Neural cell (in vitro differentiated cells): ENCODE data around the gene LINC01488. TPM values are rescaled to one million over a fixed set of nuclear protein-coding genes. Genes with fewer than 3 reads are reported as not detected.

Experiments used
- H2AFZ ChIP-seq: fragments of 200-600, 300-800 bp; sonication (generic), shearing (Covaris generic); 2 replicates; pipeline ENCODE4 v1.6.0; 2014; ENCODE audit warnings: low read depth, mild to moderate bottlenecking, antibody characterized with exemption, low read length, moderate library complexity
- H3F3A ChIP-seq: fragments of 200-600 bp; shearing (Covaris generic); 2 replicates; pipeline ENCODE4 v1.6.1; 2016; ENCODE audit warnings: mild to moderate bottlenecking, moderate library complexity, mixed read lengths, antibody characterized with exemption, low read length; ENCODE audit not compliant: insufficient read depth, poor library complexity, severe bottlenecking
- H3K27ac ChIP-seq: fragments of 200-600, 300-800 bp; sonication (generic), shearing (Covaris generic); 2 replicates; pipeline ENCODE4 v1.5.1; 2014; ENCODE audit warnings: mild to moderate bottlenecking, low read length, moderate library complexity
- H3K27me3 ChIP-seq: fragments of 300-800, 200-600 bp; sonication (generic), shearing (Covaris generic); 2 replicates; pipeline ENCODE4 v1.6.0; 2014; ENCODE audit warnings: mild to moderate bottlenecking, low read depth, low read length, moderate library complexity; ENCODE audit not compliant: insufficient read depth
- H3K36me3 ChIP-seq: fragments of 300-800, 200-600 bp; sonication (generic), shearing (Covaris generic); 2 replicates; pipeline ENCODE4 v1.5.1; 2014; ENCODE audit warnings: mild to moderate bottlenecking, antibody characterized with exemption, low read length, moderate library complexity; ENCODE audit not compliant: insufficient read depth
- H3K4me2 ChIP-seq: fragments of 300-800, 200-600 bp; sonication (generic), shearing (Covaris generic); 2 replicates; pipeline ENCODE4 v1.6.0; 2014; ENCODE audit warnings: mild to moderate bottlenecking, low read length
- H3K4me3 ChIP-seq: fragments of 300-800, 200-600 bp; sonication (generic), shearing (Covaris generic); 2 replicates; pipeline ENCODE4 v1.5.1; 2014; ENCODE audit warnings: mild to moderate bottlenecking, low read length, moderate library complexity
- H3K79me2 ChIP-seq: fragments of 200-600 bp; shearing (Covaris generic); replicated peaks from 2 replicates; pipeline ENCODE4 v1.6.0; 2014; ENCODE audit warnings: mild to moderate bottlenecking, low read length, moderate library complexity; ENCODE audit not compliant: insufficient read depth
- H3K9ac ChIP-seq: fragments of 300-800, 200-600 bp; sonication (generic), shearing (Covaris generic); 2 replicates; pipeline ENCODE4 v1.6.1; 2016; ENCODE audit warnings: mild to moderate bottlenecking, low read length, mixed read lengths
- H3K9me2 ChIP-seq: fragments of 200-600 bp; shearing (Covaris generic); 2 replicates; pipeline ENCODE4 v1.6.1; 2016; ENCODE audit warnings: mild to moderate bottlenecking, low read length, mixed read lengths; ENCODE audit not compliant: insufficient read depth
- H3K9me3 ChIP-seq: fragments of 200-600, 300-800 bp; sonication (generic), shearing (Covaris generic); 2 replicates; pipeline ENCODE4 v1.6.1; 2016; ENCODE audit warnings: mild to moderate bottlenecking, mixed run types, low read length, moderate library complexity, mixed read lengths
- H4K20me1 ChIP-seq: fragments of 200-600 bp; shearing (Covaris generic); 2 replicates; pipeline ENCODE4 v1.6.1; 2016; ENCODE audit warnings: mild to moderate bottlenecking, mixed run types; ENCODE audit not compliant: insufficient read depth
- EP300 ChIP-seq: fragments of 450-650 bp; conservative IDR thresholded peaks from 2 replicates; pipeline ENCODE4 v1.6.1; 2014; ENCODE audit warnings: antibody characterized with exemption, mild to moderate bottlenecking, moderate library complexity; ENCODE audit not compliant: poor library complexity, severe bottlenecking
- EZH2 ChIP-seq: fragments of 200-600, 300-800 bp; shearing (Covaris generic), sonication (generic); IDR thresholded peaks from 2 replicates; pipeline ENCODE4 v1.6.1; 2014; ENCODE audit warnings: antibody characterized with exemption, low read length, borderline replicate concordance, mild to moderate bottlenecking; ENCODE audit not compliant: insufficient read depth, poor library complexity, severe bottlenecking
- MXI1 ChIP-seq: fragments of 450-650 bp; conservative IDR thresholded peaks from 2 replicates; pipeline ENCODE4 v1.6.1; 2014; ENCODE audit warnings: antibody characterized with exemption, mild to moderate bottlenecking; ENCODE audit not compliant: poor library complexity, severe bottlenecking
- POLR2AphosphoS5 ChIP-seq: IDR thresholded peaks from 2 replicates; pipeline ENCODE4 v1.6.1; 2012
- RAD21 ChIP-seq: fragments of 450-650 bp; conservative IDR thresholded peaks from 2 replicates; pipeline ENCODE4 v1.6.1; 2014; ENCODE audit warnings: antibody characterized with exemption, mild to moderate bottlenecking, moderate library complexity
- SMC3 ChIP-seq: fragments of 450-650 bp; conservative IDR thresholded peaks from 2 replicates; pipeline ENCODE4 v1.6.1; 2014; ENCODE audit warnings: antibody characterized with exemption, mild to moderate bottlenecking, moderate library complexity; ENCODE audit not compliant: poor library complexity
- TAF1 ChIP-seq: IDR thresholded peaks from 2 replicates; pipeline ENCODE4 v1.6.1; 2012; ENCODE audit warnings: low read depth
- polyA plus RNA-seq: library from polyadenylated mRNA; depleted of rRNA; stranded (reverse); fragments of >200 nt; gene quantifications from 2 replicates; pipeline ENCODE4 v1.2.3, GENCODE V29; 2014
- TF ChIP-seq, protein P1 (sequence below): fragments of 450-650 bp; IDR thresholded peaks from 2 replicates; pipeline ENCODE4 v1.5.1; 2014; ENCODE audit warnings: antibody characterized with exemption, mild to moderate bottlenecking, moderate library complexity; ENCODE audit not compliant: poor library complexity, severe bottlenecking
- TF ChIP-seq, protein P2 (sequence below): IDR thresholded peaks from 2 replicates; pipeline ENCODE4 v1.6.1; 2012; ENCODE audit warnings: borderline replicate concordance

The LINC01488 gene
- polyA plus RNA-seq, 1 donor from 2014 or later: not detected

GRCh38 chr11:69513663-69514224 lies 32.3 kb downstream of the LINC01488 start:
- Histone ChIP-seq H2AFZ (no peak overlapping the region), H3K9me2 (no peaks in the 10 kb centered on the region), H3K36me3 (no peaks in the 10 kb centered on the region), H3K27ac (no peak overlapping the region), H3F3A (no peaks in the 10 kb centered on the region), H3K4me2 (no peak overlapping the region), H3K79me2 (no peaks in the 10 kb centered on the region), H3K9me3 (no peaks in the 10 kb centered on the region), H3K4me3 (no peak overlapping the region), H4K20me1 (no peaks in the 10 kb centered on the region), H3K27me3 (no peaks in the 10 kb centered on the region), H3K9ac (no peak overlapping the region)
- no peak for TF ChIP-seq TAF1
- TF ChIP-seq MXI1: no peak
- TF ChIP-seq RAD21: no peak
- TF ChIP-seq POLR2AphosphoS5: no peak
- no peak for TF ChIP-seq EZH2
- TF ChIP-seq, protein P1, sequence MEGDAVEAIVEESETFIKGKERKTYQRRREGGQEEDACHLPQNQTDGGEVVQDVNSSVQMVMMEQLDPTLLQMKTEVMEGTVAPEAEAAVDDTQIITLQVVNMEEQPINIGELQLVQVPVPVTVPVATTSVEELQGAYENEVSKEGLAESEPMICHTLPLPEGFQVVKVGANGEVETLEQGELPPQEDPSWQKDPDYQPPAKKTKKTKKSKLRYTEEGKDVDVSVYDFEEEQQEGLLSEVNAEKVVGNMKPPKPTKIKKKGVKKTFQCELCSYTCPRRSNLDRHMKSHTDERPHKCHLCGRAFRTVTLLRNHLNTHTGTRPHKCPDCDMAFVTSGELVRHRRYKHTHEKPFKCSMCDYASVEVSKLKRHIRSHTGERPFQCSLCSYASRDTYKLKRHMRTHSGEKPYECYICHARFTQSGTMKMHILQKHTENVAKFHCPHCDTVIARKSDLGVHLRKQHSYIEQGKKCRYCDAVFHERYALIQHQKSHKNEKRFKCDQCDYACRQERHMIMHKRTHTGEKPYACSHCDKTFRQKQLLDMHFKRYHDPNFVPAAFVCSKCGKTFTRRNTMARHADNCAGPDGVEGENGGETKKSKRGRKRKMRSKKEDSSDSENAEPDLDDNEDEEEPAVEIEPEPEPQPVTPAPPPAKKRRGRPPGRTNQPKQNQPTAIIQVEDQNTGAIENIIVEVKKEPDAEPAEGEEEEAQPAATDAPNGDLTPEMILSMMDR: no peak
- TF ChIP-seq, protein P2, sequence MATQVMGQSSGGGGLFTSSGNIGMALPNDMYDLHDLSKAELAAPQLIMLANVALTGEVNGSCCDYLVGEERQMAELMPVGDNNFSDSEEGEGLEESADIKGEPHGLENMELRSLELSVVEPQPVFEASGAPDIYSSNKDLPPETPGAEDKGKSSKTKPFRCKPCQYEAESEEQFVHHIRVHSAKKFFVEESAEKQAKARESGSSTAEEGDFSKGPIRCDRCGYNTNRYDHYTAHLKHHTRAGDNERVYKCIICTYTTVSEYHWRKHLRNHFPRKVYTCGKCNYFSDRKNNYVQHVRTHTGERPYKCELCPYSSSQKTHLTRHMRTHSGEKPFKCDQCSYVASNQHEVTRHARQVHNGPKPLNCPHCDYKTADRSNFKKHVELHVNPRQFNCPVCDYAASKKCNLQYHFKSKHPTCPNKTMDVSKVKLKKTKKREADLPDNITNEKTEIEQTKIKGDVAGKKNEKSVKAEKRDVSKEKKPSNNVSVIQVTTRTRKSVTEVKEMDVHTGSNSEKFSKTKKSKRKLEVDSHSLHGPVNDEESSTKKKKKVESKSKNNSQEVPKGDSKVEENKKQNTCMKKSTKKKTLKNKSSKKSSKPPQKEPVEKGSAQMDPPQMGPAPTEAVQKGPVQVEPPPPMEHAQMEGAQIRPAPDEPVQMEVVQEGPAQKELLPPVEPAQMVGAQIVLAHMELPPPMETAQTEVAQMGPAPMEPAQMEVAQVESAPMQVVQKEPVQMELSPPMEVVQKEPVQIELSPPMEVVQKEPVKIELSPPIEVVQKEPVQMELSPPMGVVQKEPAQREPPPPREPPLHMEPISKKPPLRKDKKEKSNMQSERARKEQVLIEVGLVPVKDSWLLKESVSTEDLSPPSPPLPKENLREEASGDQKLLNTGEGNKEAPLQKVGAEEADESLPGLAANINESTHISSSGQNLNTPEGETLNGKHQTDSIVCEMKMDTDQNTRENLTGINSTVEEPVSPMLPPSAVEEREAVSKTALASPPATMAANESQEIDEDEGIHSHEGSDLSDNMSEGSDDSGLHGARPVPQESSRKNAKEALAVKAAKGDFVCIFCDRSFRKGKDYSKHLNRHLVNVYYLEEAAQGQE: no peak
- TF ChIP-seq EP300: no peak

DNA sequence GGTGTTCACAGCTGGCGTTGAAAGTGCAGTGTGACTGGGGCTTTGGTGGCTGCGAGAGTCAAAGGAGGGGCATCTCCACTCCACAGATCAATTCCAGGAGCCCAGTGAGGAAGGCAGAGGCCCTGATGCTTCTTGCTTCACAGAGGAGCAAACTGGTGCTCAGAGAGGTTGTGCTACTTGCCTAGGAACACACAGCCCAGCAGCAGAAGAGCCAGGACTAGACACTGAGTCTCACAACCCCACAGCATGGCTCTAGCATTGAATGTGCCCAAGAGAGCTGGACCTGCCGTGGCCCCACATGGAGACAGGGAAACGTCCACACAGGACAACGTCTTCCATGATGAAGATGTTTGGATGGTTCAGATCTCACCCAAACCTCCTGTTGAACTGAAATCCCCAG lies 33.3 kb downstream of the LINC01488 start:
- Histone ChIP-seq H3K79me2 (no peaks in the 10 kb centered on the region), H3F3A (no peaks in the 10 kb centered on the region), H3K9me2 (no peaks in the 10 kb centered on the region), H2AFZ (no peak overlapping the region), H3K9me3 (peaks cover 4% of the 10 kb centered on the region), H3K27ac (no peak overlapping the region), H3K27me3 (no peaks in the 10 kb centered on the region), H3K4me3 (no peak overlapping the region), H3K4me2 (no peak overlapping the region), H3K36me3 (no peaks in the 10 kb centered on the region), H4K20me1 (no peaks in the 10 kb centered on the region), H3K9ac (no peak overlapping the region)
- TF ChIP-seq EP300 (no peak), SMC3 (no peak), MXI1 (no peak), POLR2AphosphoS5 (no peak), TAF1 (no peak), RAD21 (no peak), EZH2 (no peak)
- TF ChIP-seq, protein P1: no peak
- TF ChIP-seq, protein P2: no peak
